22Rv1 (cell line): ENCODE measurements around the gene FMN1.

Source experiments
- ZFX ChIP-seq: fragments of 450-650 bp; IDR thresholded peaks from 2 replicates; pipeline ENCODE4 v1.6.1; 2017; ENCODE audit warnings: antibody characterized with exemption, borderline replicate concordance
- TF ChIP-seq, protein P1 (sequence below): fragments of 450-650 bp; IDR thresholded peaks from 2 replicates; pipeline ENCODE4 v1.5.1; 2017; ENCODE audit warnings: mild to moderate bottlenecking

DNA sequence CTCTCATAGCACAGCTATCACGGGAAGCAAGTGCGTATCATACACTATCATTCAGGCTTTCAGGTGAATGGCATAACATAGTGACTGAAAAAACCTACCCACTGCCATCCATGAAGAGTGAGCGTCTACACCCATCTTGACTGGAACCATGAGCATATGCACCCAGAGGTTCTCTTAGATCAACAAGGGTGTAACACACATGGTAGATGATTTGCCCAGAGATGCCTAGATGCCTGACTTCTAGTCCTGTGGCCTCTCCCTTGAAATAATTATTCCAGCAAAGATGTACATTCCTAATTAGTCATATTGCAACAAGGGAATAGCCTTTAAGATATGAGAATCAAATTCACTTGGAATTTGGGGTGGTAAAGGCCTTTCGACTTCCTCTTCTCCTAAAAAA is 248.3 kb downstream of the FMN1 start:
- TF ChIP-seq, protein P1, sequence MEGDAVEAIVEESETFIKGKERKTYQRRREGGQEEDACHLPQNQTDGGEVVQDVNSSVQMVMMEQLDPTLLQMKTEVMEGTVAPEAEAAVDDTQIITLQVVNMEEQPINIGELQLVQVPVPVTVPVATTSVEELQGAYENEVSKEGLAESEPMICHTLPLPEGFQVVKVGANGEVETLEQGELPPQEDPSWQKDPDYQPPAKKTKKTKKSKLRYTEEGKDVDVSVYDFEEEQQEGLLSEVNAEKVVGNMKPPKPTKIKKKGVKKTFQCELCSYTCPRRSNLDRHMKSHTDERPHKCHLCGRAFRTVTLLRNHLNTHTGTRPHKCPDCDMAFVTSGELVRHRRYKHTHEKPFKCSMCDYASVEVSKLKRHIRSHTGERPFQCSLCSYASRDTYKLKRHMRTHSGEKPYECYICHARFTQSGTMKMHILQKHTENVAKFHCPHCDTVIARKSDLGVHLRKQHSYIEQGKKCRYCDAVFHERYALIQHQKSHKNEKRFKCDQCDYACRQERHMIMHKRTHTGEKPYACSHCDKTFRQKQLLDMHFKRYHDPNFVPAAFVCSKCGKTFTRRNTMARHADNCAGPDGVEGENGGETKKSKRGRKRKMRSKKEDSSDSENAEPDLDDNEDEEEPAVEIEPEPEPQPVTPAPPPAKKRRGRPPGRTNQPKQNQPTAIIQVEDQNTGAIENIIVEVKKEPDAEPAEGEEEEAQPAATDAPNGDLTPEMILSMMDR: no peak
- no peak for TF ChIP-seq ZFX
